Osteocyte (in vitro differentiated cells): ENCODE data around the gene NKAIN2. TPM values are rescaled to one million over a fixed set of nuclear protein-coding genes. Genes with fewer than 3 reads are reported as not detected.

Experiments
- DNase-seq: peaks from one replicate; pipeline ENCODE4 v3.0.0; 2021; ENCODE audit warnings: mixed read lengths; ENCODE audit not compliant: unreplicated experiment; ENCODE audit errors: extremely low spot score
- H3K27ac Mint-ChIP-seq: one replicate; pipeline ENCODE4 v1.8.0; 2021; ENCODE audit warnings: mild to moderate bottlenecking, mixed read lengths; ENCODE audit not compliant: unreplicated experiment
- H3K27me3 Mint-ChIP-seq: one replicate; pipeline ENCODE4 v1.8.0; 2021; ENCODE audit warnings: mixed read lengths; ENCODE audit not compliant: unreplicated experiment
- H3K36me3 Mint-ChIP-seq: one replicate; pipeline ENCODE4 v1.8.0; 2021; ENCODE audit warnings: mixed read lengths; ENCODE audit not compliant: unreplicated experiment
- H3K4me1 Mint-ChIP-seq: one replicate; pipeline ENCODE4 v1.8.0; 2021; ENCODE audit warnings: mixed read lengths; ENCODE audit not compliant: unreplicated experiment
- H3K4me3 Mint-ChIP-seq: one replicate; pipeline ENCODE4 v1.8.0; 2021; ENCODE audit warnings: mild to moderate bottlenecking, moderate library complexity, mixed read lengths; ENCODE audit not compliant: unreplicated experiment
- H3K9me3 Mint-ChIP-seq: one replicate; pipeline ENCODE4 v1.8.0; 2021; ENCODE audit warnings: mixed read lengths; ENCODE audit not compliant: unreplicated experiment
- CTCF ChIP-seq: fragments of 200-600 bp; sonication (generic); IDR thresholded peaks from 2 replicates; pipeline ENCODE4 v1.5.0; 2021; ENCODE audit warnings: antibody characterized with exemption, mild to moderate bottlenecking, moderate library complexity
- total RNA-seq: library from RNA; stranded (reverse); gene quantifications from 2 replicates; pipeline ENCODE4 v1.2.1, GENCODE V29; 2021

The NKAIN2 gene
- total RNA-seq, 1 donor from 2014 or later, result 17.8 TPM

DNA sequence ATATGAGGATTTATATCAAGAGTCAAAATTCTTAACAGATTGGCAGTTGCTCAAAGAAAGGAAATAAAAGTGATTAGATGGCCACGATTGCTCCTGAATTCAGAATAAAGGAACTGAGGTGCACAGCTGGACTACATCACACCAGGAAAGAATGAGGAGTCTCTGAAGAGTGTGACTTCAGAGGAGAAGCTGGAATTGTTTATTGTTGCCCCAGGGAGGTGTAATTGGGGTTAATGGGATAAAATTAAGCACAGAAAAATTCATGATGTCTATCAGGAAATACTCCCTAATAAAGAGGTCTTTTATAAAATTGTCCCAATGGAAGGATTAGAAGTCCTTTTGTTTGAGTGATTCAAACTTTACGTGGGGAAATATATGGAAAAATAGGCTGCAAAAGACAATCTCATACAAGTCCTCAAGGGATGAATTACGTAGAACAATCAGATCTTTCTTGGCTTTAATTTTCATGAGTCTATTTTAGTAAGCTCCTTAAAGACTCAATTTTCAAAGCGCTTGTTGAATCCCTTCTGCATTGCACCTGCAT is 950.0 kb downstream of the NKAIN2 start:
- no peak for TF ChIP-seq CTCF
- H3K4me3 Mint-ChIP-seq, result no peak overlapping the region
- H3K36me3 Mint-ChIP-seq, result peaks cover 3% of the 10 kb centered on the region
- no peak overlapping the region for H3K27ac Mint-ChIP-seq
- peaks cover 6% of the 10 kb centered on the region for H3K9me3 Mint-ChIP-seq
- DNase-seq, result no peak
- no peaks in the 10 kb centered on the region for H3K27me3 Mint-ChIP-seq
- peaks cover 11% of the 10 kb centered on the region for H3K4me1 Mint-ChIP-seq

DNA sequence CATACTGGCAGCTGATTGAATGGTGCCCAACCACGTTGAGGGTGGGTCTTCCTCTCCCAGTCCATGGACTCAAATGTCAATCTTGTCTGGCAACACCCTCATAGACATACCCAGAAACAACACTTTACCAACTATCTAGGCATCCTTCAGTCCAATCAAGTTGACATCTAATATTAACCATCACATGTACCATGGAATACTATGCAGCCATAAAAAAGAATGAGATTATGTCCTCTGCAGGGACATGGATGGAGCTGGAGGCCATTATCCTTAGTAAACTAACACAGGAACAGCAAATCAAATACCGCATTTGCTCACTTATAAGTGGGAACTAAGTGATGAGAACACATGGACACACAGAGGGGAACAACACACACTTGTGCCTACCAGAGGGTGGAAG is 951.7 kb downstream of the NKAIN2 start:
- TF ChIP-seq CTCF, result no peak
- no peak overlapping the region for H3K4me3 Mint-ChIP-seq
- no peaks in the 10 kb centered on the region for H3K27me3 Mint-ChIP-seq
- H3K36me3 Mint-ChIP-seq, result peaks cover 3% of the 10 kb centered on the region
- no peak overlapping the region for H3K27ac Mint-ChIP-seq
- no peak for DNase-seq
- H3K4me1 Mint-ChIP-seq, result peaks cover 11% of the 10 kb centered on the region
- peaks cover 6% of the 10 kb centered on the region for H3K9me3 Mint-ChIP-seq

GRCh38 chr6:124757560-124757959 is 953.9 kb downstream of the NKAIN2 start:
- H3K27me3 Mint-ChIP-seq, result no peaks in the 10 kb centered on the region
- H3K36me3 Mint-ChIP-seq, result peaks cover 3% of the 10 kb centered on the region
- peaks cover 15% of the 10 kb centered on the region for H3K4me1 Mint-ChIP-seq
- no peak for DNase-seq
- TF ChIP-seq CTCF, result no peak
- H3K27ac Mint-ChIP-seq, result no peak overlapping the region
- peaks cover 6% of the 10 kb centered on the region for H3K9me3 Mint-ChIP-seq
- no peak overlapping the region for H3K4me3 Mint-ChIP-seq

- no peaks in the 10 kb centered on the region for H3K27me3 Mint-ChIP-seq
- no peak for TF ChIP-seq CTCF
- H3K27ac Mint-ChIP-seq, result no peak overlapping the region
- H3K9me3 Mint-ChIP-seq, result peaks cover 6% of the 10 kb centered on the region
- DNase-seq, result no peak
- no peak overlapping the region for H3K4me3 Mint-ChIP-seq
- peaks cover 16% of the 10 kb centered on the region for H3K4me1 Mint-ChIP-seq
- peaks cover 3% of the 10 kb centered on the region for H3K36me3 Mint-ChIP-seq
Observed at GRCh38 chr6:124758663-124759062, 955.0 kb downstream of the NKAIN2 start.

DNA sequence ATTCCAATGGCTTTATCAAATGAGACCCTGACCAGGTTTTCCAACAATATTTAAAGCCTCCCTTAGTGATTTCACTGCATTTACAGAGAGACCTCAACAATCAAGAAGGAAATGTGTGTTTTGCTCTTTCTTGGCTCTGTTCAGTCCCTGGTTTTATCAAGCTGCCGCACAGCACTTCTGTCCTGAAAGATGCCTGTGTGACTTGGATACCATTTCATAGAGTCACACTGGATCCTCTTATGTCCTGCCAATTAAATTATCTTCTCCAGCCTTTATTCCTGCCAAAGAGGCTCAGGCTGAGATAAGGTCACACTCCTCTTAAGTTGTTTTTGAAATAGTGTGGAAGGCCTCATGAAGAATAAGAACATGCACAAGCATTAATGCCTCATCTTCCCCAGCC is 961.6 kb downstream of the NKAIN2 start:
- TF ChIP-seq CTCF, result no peak
- Mint-ChIP-seq H3K4me1 (peaks cover 22% of the 10 kb centered on the region), H3K4me3 (no peak overlapping the region), H3K27ac (no peak overlapping the region), H3K36me3 (no peaks in the 10 kb centered on the region), H3K9me3 (no peaks in the 10 kb centered on the region), H3K27me3 (no peaks in the 10 kb centered on the region)
- no peak for DNase-seq
